Urinary bladder (tissue), 4 donors: ENCODE measurements around the gene CPED1. TPM values are rescaled to one million over a fixed set of nuclear protein-coding genes. Genes with fewer than 3 reads are reported as not detected.

Experiments used
- DNase-seq: peaks from one replicate; pipeline ENCODE4 v3.0.0-alpha.2; 2015; ENCODE audit errors: extremely low spot score
- H3K27ac ChIP-seq: one replicate; pipeline ENCODE4 v1.5.1; 2013; ENCODE audit warnings: low read depth, mild to moderate bottlenecking, moderate library complexity
- H3K36me3 ChIP-seq: one replicate; pipeline ENCODE4 v1.6.1; 2013; ENCODE audit warnings: mild to moderate bottlenecking, moderate library complexity; ENCODE audit not compliant: insufficient read depth
- H3K4me1 ChIP-seq: one replicate; pipeline ENCODE4 v1.6.1; 2013; ENCODE audit warnings: mild to moderate bottlenecking, moderate library complexity; ENCODE audit not compliant: insufficient read depth
- H3K4me3 ChIP-seq: one replicate; pipeline ENCODE4 v1.5.1; 2013; ENCODE audit warnings: low read depth, low read length
- WGBS: extraction: QIAGEN DNeasy Blood & Tissue Kit; methylation state at CpG from one replicate; pipeline ENCODE4 v1.1.7; 2013; 5-methylcytosine and 5-hydroxymethylcytosine counted together
- polyA plus RNA-seq: library from polyadenylated mRNA; stranded (reverse); fragments of 200-250 nt; gene quantifications from one replicate; pipeline ENCODE4 v1.2.3, GENCODE V29; 2013
- small RNA-seq: library from RNA; depleted of rRNA; stranded (forward); fragments of <200 nt; gene quantifications from one replicate; pipeline ENCODE3, GENCODE V24; 2014
- total RNA-seq: library from RNA; depleted of rRNA; stranded (reverse); fragments of >200 nt; gene quantifications from one replicate; pipeline ENCODE4 v1.2.3, GENCODE V29; 2014
- donor health status: healthy with polysubstance abuse.
- donor health status: healthy.

The CPED1 gene
- total and polyA plus RNA-seq, 2 donors = 33.4 to 78.4 TPM

GRCh38 chr7:121336579-121336978 lies 348.1 kb downstream of the CPED1 start:
- Histone ChIP-seq H3K27ac (no peak overlapping the region), H3K4me1 (no peaks in the 10 kb centered on the region), H3K4me3 (no peak overlapping the region), H3K36me3 (no peaks in the 10 kb centered on the region)
- WGBS = 51% methylated on average over 3 of the region's 3 CpGs
- no peak for DNase-seq

- no peaks in the 10 kb centered on the region for H3K4me1 ChIP-seq
- no peak overlapping the region for H3K4me3 ChIP-seq
- no peak for DNase-seq
- 25% methylated on average over 3 of the region's 3 CpGs for WGBS
- H3K36me3 ChIP-seq = no peaks in the 10 kb centered on the region
- no peak overlapping the region for H3K27ac ChIP-seq
Observed at GRCh38 chr7:121337398-121337797, 348.9 kb downstream of the CPED1 start.

- no peak for DNase-seq
- no peak overlapping the region for H3K4me3 ChIP-seq
- WGBS = 74% methylated on average over 5 of the region's 5 CpGs
- no peaks in the 10 kb centered on the region for H3K4me1 ChIP-seq
- no peak overlapping the region for H3K27ac ChIP-seq
- no peaks in the 10 kb centered on the region for H3K36me3 ChIP-seq
Observed at GRCh38 chr7:121339082-121339481, 350.6 kb downstream of the CPED1 start.

DNA sequence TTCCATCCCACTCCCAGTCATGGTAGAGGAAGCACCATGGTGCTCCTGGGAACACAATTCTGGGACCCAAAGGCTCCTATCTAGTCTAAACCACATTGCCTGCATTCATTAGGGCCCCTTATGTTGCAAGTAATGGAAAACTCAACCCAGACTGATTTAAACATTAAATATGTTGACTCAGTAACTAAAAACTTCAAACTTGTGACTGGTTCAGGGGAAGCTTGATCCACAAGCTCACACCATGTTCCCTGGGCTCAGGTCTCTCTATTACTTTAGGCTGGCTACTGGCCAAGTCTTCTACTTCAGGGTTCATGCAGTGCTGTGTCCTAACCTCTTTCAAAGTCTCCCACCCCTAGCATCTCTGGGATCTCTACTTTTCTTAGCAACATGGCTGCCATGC lies 353.4 kb downstream of the CPED1 start:
- no peak overlapping the region for H3K27ac ChIP-seq
- no peaks in the 10 kb centered on the region for H3K4me1 ChIP-seq
- H3K4me3 ChIP-seq = no peak overlapping the region
- H3K36me3 ChIP-seq = no peaks in the 10 kb centered on the region
- no peak for DNase-seq

DNA sequence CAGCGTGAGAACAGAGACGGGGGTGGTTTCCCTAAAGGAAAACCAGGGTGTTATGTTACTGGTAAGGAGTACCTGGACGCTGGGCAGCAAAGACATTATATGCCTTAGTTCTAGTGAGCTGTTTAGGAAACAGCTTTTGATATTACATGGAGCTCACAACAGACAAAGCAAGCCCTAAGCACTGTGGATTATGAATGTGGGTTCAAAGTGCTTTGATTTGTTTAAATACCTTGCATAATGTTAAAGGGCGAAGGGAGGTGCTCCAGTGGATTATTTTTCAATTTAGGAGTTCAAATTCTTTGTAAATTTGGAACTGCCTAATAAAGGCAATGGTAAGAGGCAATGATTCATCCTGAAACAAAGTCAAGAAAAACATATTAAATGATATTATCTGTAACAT lies 354.1 kb downstream of the CPED1 start:
- Histone ChIP-seq H3K36me3 (no peaks in the 10 kb centered on the region), H3K4me1 (no peaks in the 10 kb centered on the region), H3K27ac (no peak overlapping the region), H3K4me3 (no peak overlapping the region)
- no peak for DNase-seq
- 88% methylated on average over 4 of the region's 4 CpGs for WGBS

- WGBS = 62% methylated on average over 3 of the region's 3 CpGs
- H3K36me3 ChIP-seq = no peaks in the 10 kb centered on the region
- DNase-seq = no peak
- no peaks in the 10 kb centered on the region for H3K4me1 ChIP-seq
- no peak overlapping the region for H3K4me3 ChIP-seq
- H3K27ac ChIP-seq = no peak overlapping the region
Observed at GRCh38 chr7:121343302-121343701, 354.8 kb downstream of the CPED1 start.

DNA sequence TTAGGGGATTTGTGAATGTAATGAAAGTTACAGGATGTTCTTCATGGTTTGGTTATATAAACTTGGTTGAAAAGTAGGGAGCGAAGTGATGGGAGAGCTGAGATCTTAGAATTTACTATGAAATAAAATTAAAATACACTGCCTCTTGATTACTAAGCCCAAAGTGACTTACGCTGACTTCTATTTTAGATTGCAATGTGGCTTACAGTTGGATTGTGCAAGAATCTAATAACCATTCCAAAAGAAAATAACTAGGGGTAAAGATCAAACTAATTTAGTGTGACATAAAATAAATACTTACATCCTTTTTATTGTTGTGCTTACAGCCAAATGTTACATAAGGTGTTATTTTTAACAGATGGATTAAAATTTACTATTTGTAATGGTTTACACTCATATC lies 355.6 kb downstream of the CPED1 start:
- no peak for DNase-seq
- Histone ChIP-seq H3K4me1 (no peaks in the 10 kb centered on the region), H3K27ac (no peak overlapping the region), H3K36me3 (no peaks in the 10 kb centered on the region), H3K4me3 (no peak overlapping the region)
- WGBS = 80% methylated on average over 2 of the region's 2 CpGs

GRCh38 chr7:121344497-121344896 lies 356.0 kb downstream of the CPED1 start:
- H3K4me3 ChIP-seq = no peak overlapping the region
- no peaks in the 10 kb centered on the region for H3K36me3 ChIP-seq
- WGBS = 89% methylated on average over 1 of the region's 1 CpG
- H3K27ac ChIP-seq = no peak overlapping the region
- H3K4me1 ChIP-seq = no peaks in the 10 kb centered on the region
- no peak for DNase-seq

Small RNAs within 50 kb of the gene (small RNA-seq; reads per million reads assigned to genes)
- gene HMGN1P18 = not detected
- gene RNA5SP240 = not detected
- gene RNA5SP241 = not detected
- gene RNU6-517P = not detected

Other genes starting within 250 kb of the CPED1 start
- gene TSPAN12, start 130.6 kb upstream of the CPED1 start, total RNA-seq = 29.4 TPM
- 13.8 TPM for gene TSPAN12, start 130.6 kb upstream of the CPED1 start, polyA plus RNA-seq
- 38.2 TPM for gene ING3, start 37.9 kb upstream of the CPED1 start, total RNA-seq
- gene ING3, start 37.9 kb upstream of the CPED1 start, polyA plus RNA-seq = 11.3 TPM